ENCODE results near the gene DMD.

- TF ChIP-seq, protein P1, sequence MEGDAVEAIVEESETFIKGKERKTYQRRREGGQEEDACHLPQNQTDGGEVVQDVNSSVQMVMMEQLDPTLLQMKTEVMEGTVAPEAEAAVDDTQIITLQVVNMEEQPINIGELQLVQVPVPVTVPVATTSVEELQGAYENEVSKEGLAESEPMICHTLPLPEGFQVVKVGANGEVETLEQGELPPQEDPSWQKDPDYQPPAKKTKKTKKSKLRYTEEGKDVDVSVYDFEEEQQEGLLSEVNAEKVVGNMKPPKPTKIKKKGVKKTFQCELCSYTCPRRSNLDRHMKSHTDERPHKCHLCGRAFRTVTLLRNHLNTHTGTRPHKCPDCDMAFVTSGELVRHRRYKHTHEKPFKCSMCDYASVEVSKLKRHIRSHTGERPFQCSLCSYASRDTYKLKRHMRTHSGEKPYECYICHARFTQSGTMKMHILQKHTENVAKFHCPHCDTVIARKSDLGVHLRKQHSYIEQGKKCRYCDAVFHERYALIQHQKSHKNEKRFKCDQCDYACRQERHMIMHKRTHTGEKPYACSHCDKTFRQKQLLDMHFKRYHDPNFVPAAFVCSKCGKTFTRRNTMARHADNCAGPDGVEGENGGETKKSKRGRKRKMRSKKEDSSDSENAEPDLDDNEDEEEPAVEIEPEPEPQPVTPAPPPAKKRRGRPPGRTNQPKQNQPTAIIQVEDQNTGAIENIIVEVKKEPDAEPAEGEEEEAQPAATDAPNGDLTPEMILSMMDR (IDR thresholded peaks at IDR 0.05): no peak
- TF ChIP-seq EZH2 (IDR thresholded peaks at IDR 0.05; ENCODE audit: borderline replicate concordance, insufficient read depth, low read depth, low read length, poor library complexity, severe bottlenecking): no peak
These were observed 1932.0 kb downstream of the DMD start for GRCh38 chrX:31279359-31279758.
